HG02852 (cell line): ENCODE results near the gene ESRRA.

ENCODE experiments used
- ATAC-seq: cut with Tn5 transposase; IDR thresholded peaks from one replicate; pipeline ENCODE4 v1.9.1; 2021; ENCODE audit warnings: mild to moderate bottlenecking, moderate library complexity; ENCODE audit not compliant: unreplicated experiment

ESRRA gene

GRCh38 chr11:64269540-64270220 lies 35.6 kb upstream of the ESRRA start:
- ATAC-seq: peak; percentile 75

GRCh38 chr11:64275031-64275800 lies 30.1 kb upstream of the ESRRA start:
- no peak for ATAC-seq

GRCh38 chr11:64275841-64276240 lies 29.5 kb upstream of the ESRRA start:
- ATAC-seq: no peak

- no peak for ATAC-seq
Measured at GRCh38 chr11:64276653-64277431, 28.5 kb upstream of the ESRRA start.

- no peak for ATAC-seq
Measured at GRCh38 chr11:64278576-64279190, 26.6 kb upstream of the ESRRA start.

GRCh38 chr11:64281957-64282770 lies 23.2 kb upstream of the ESRRA start:
- ATAC-seq: no peak

- no peak for ATAC-seq
Measured at GRCh38 chr11:64283092-64283491, 22.2 kb upstream of the ESRRA start.

- ATAC-seq: peak; percentile 77
Measured at GRCh38 chr11:64284048-64284961, 21.0 kb upstream of the ESRRA start, which contains the start of gene BAD. Gene BAD (minus strand): TSS chr11:64284665. CDS start chr11:64284368, 297 bp downstream.

- ATAC-seq: peak; percentile 61
Measured at GRCh38 chr11:64284962-64285884, 20.1 kb upstream of the ESRRA start, which contains the start of gene GPR137. Gene GPR137 (plus strand): TSS chr11:64285848. CDS start chr11:64286525, 677 bp downstream.

GRCh38 chr11:64285885-64286800 lies 19.2 kb upstream of the ESRRA start:
- no peak for ATAC-seq

GRCh38 chr11:64286801-64287159 lies 18.5 kb upstream of the ESRRA start:
- no peak for ATAC-seq

- no peak for ATAC-seq
Measured at GRCh38 chr11:64287676-64288352, 17.5 kb upstream of the ESRRA start.

- ATAC-seq: no peak
Measured at GRCh38 chr11:64288353-64288750, 17.0 kb upstream of the ESRRA start.

- ATAC-seq: no peak
Measured at GRCh38 chr11:64289002-64289564, 16.2 kb upstream of the ESRRA start.

GRCh38 chr11:64290352-64291261 lies 14.7 kb upstream of the ESRRA start:
- no peak for ATAC-seq
